Amniotic stem cell (primary cell): ENCODE results near the gene SPDYE1.

Experiments
- DNase-seq: peaks from one replicate; lab custom pipeline; 2025; lab: John Stamatoyannopoulos, UW

Gene SPDYE1

GRCh38 chr7:44044315-44045225 is 46.9 kb downstream of the SPDYE1 start, which contains the start of gene DBNL:
DBNL (plus strand) TSS chr7:44044702; CDS start chr7:44044738, 36 bp downstream.
- DNase-seq = peak; percentile 89

GRCh38 chr7:44045226-44046014 is 47.7 kb downstream of the SPDYE1 start:
- DNase-seq = no peak

- no peak for DNase-seq
Observed at GRCh38 chr7:44046321-44047061, 48.8 kb downstream of the SPDYE1 start.

- no peak for DNase-seq
Observed at GRCh38 chr7:44048031-44048795, 50.5 kb downstream of the SPDYE1 start.

- no peak for DNase-seq
Observed at GRCh38 chr7:44050121-44050914, 52.6 kb downstream of the SPDYE1 start.

- no peak for DNase-seq
Observed at GRCh38 chr7:44050915-44051560, 53.3 kb downstream of the SPDYE1 start.

GRCh38 chr7:44051611-44052220 is 54.0 kb downstream of the SPDYE1 start:
- no peak for DNase-seq

GRCh38 chr7:44052771-44053365 is 55.2 kb downstream of the SPDYE1 start:
- no peak for DNase-seq

- DNase-seq = no peak
Observed at GRCh38 chr7:44056681-44057080, 59.0 kb downstream of the SPDYE1 start.

- no peak for DNase-seq
Observed at GRCh38 chr7:44057181-44057848, 59.6 kb downstream of the SPDYE1 start.

GRCh38 chr7:44057849-44058758 is 60.4 kb downstream of the SPDYE1 start:
- no peak for DNase-seq

- DNase-seq = no peak
Observed at GRCh38 chr7:44058759-44059218, 61.1 kb downstream of the SPDYE1 start.

- DNase-seq = no peak
Observed at GRCh38 chr7:44059219-44060090, 61.8 kb downstream of the SPDYE1 start.
